Transverse colon (tissue), 4 donors: ENCODE data around the gene ALDOA. TPM values are rescaled to one million over a fixed set of nuclear protein-coding genes. Genes with fewer than 3 reads are reported as not detected.

Experiments used
- DNase-seq: peaks from one replicate; pipeline ENCODE4 v3.0.0-alpha.2; 2019
- H3K27ac ChIP-seq, 4 donors: fragments of 200-600 bp; sonication (generic); 2 replicates each; pipeline ENCODE4 v1.5.1; 2016 to 2018; ENCODE audit warnings: inconsistent platforms in 4 of 4
- H3K27me3 ChIP-seq: fragments of 200-600 bp; sonication (generic); 2 replicates; pipeline ENCODE4 v1.5.1; 2017; ENCODE audit warnings: inconsistent platforms
- H3K36me3 ChIP-seq, 4 donors: fragments of 200-600 bp; sonication (generic); 2 replicates each; pipeline ENCODE4 v1.5.1; 2017 to 2019; ENCODE audit warnings: inconsistent platforms in 4 of 4
- H3K4me1 ChIP-seq, 4 donors: fragments of 200-600 bp; sonication (generic); 2 replicates each; pipeline ENCODE4 v1.5.1; 2017 to 2020; ENCODE audit warnings: inconsistent platforms in 4 of 4
- H3K4me3 ChIP-seq, 4 donors: fragments of 200-600 bp; sonication (generic); 1 replicate in 1 of 4; 2 replicates in 3 of 4; pipeline versions ENCODE4 v1.5.1 to v1.6.1; 2017 to 2019; ENCODE audit warnings: inconsistent platforms in 4 of 4
- H3K9me3 ChIP-seq, 2 donors: fragments of 200-600 bp; sonication (generic); 2 replicates each; pipeline ENCODE4 v1.5.1; 2017 to 2019; ENCODE audit warnings: inconsistent platforms in 2 of 2
- EP300 ChIP-seq: sonication (generic); formaldehyde crosslinking; IDR thresholded peaks from one replicate; pipeline ENCODE4 v1.6.1; 2017; ENCODE audit warnings: antibody characterized with exemption, low read depth
- POLR2A ChIP-seq: fragments of 450-650 bp; IDR thresholded peaks from one replicate; pipeline ENCODE4 v1.6.1; 2016; ENCODE audit warnings: antibody characterized with exemption, mild to moderate bottlenecking, moderate library complexity
- POLR2AphosphoS5 ChIP-seq, 3 donors: sonication (generic); formaldehyde crosslinking; IDR thresholded peaks; one replicate each; pipeline ENCODE4 v1.6.1; 2016; ENCODE audit warnings: antibody characterized with exemption in 3 of 3
- WGBS, 2 donors: methylation state at CpG; one replicate each; pipeline ENCODE4 v1.1.5; 2018; ENCODE audit warnings: low coverage in 1 of 2; 5-methylcytosine and 5-hydroxymethylcytosine counted together
- in situ Hi-C, 4 donors: fragments of 200-750 bp; cut with MboI; loops; one replicate each; pipeline versions ENCODE4 v1.15.0 to v1.15.1; 2017; ENCODE audit warnings: low sequenced_read_pairs in 3 of 4, low pct_ligation_motif_present in 1 of 4, low pct_unique_long_range_greater_than_20kb in 1 of 4
- intact Hi-C: fragments of 100-400 bp; cut with DNase I; formaldehyde crosslinking; loops from one replicate; pipeline ENCODE4 v1.15.1; 2023; ENCODE audit warnings: low total_unique reads
- total RNA-seq, 4 donors: library from RNA; depleted of rRNA; stranded (reverse); fragments of >200 nt; gene quantifications; one replicate each; pipeline ENCODE4 v1.1.0, GENCODE V29; 2016
- TF ChIP-seq, protein P1 (sequence below), 5 experiments: fragments of 200-600 bp in 3 of 5; fragments of 450-650 bp in 2 of 5; sonication (generic) in 3 of 5; IDR thresholded peaks; 1 replicate in 2 of 5; 2 replicates in 3 of 5; pipeline ENCODE4 v1.5.1; 2016 to 2017; ENCODE audit warnings: antibody characterized with exemption in 5 of 5, inconsistent platforms in 3 of 5, mild to moderate bottlenecking in 2 of 5, moderate library complexity in 1 of 5

The ALDOA gene
- total RNA-seq, 4 donors from 2014 or later = 778 to 1,392 (median 1,174) TPM

DNA sequence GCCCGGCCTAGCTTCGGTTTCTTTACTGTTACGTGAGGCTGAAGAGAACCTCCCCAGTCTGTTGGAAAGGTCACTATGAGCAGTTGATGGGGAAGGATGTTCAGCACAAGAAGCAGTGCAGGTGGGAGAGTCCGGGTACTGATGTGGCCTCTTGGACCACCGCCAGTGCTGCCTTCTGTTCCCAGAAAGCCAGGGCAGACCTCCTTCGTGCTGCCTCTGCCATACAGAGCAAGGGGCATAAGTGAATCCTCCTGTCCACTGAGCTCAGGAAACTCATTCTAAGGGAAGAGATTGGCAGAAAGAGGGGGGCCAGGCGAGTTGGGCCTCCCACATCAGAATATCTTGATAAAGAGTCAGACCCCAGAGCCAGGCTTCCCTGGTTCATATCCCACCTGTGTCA is 13.9 kb downstream of the ALDOA start:
- no peak for DNase-seq
- in situ Hi-C loops = loop anchor here in 2 of 4 donors (25.0 kb wide), 2 partner anchors 333 to 558 kb away; partner anchors contain the start of gene ZNF771 (in 2 of the 2)
- WGBS, 2 donors = 92 to 93% methylated on average over 4 to 7 of the region's 7 CpGs
- Histone ChIP-seq H3K27ac (no peak overlapping the region), H3K4me3 (no peak overlapping the region), H3K27me3 (no peaks in the 10 kb centered on the region), H3K36me3 (peaks cover 0 to 32% (median 9%) of the 10 kb centered on the region in 4 donors), H3K9me3 (no peaks in the 10 kb centered on the region), H3K4me1 (peaks cover 15 to 33% (median 24%) of the 10 kb centered on the region in 4 donors)
- intact Hi-C loops = no loop called here
- TF ChIP-seq POLR2AphosphoS5 (IDR thresholded peaks at IDR 0.05) = no peak
- TF ChIP-seq, protein P1, sequence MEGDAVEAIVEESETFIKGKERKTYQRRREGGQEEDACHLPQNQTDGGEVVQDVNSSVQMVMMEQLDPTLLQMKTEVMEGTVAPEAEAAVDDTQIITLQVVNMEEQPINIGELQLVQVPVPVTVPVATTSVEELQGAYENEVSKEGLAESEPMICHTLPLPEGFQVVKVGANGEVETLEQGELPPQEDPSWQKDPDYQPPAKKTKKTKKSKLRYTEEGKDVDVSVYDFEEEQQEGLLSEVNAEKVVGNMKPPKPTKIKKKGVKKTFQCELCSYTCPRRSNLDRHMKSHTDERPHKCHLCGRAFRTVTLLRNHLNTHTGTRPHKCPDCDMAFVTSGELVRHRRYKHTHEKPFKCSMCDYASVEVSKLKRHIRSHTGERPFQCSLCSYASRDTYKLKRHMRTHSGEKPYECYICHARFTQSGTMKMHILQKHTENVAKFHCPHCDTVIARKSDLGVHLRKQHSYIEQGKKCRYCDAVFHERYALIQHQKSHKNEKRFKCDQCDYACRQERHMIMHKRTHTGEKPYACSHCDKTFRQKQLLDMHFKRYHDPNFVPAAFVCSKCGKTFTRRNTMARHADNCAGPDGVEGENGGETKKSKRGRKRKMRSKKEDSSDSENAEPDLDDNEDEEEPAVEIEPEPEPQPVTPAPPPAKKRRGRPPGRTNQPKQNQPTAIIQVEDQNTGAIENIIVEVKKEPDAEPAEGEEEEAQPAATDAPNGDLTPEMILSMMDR (IDR thresholded peaks at IDR 0.05) = no peak
- TF ChIP-seq POLR2A = no peak
- no peak for TF ChIP-seq EP300

DNA sequence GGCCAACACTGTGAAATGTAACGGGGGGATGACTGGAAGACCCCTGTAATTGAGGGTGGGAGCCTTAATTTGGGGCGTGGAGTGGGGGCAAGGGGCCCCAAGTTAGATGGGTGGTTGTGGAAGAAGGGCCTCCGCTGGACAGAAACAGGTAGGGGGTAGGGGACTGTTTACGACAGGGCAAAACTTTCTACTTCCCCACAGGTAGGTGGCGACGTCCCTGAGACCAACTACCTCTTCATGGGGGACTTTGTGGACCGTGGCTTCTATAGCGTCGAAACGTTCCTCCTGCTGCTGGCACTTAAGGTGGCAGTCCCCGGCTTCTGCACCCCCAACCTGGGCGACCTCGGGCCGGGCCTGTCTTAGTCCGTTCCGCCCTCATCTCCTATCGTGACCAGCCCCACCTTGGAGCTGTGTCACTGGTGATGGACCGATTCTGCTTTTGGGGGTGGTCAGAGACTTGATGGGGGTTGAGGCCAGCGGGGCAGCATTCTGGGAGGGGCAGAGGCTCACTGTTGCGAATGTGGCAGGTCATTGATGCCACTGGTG is 17.1 kb downstream of the ALDOA start:
- WGBS, 2 donors = 88 to 89% methylated on average over 5 to 20 of the region's 20 CpGs
- Histone ChIP-seq H3K27me3 (no peaks in the 10 kb centered on the region), H3K27ac (no peak overlapping the region), H3K36me3 (peaks cover 0 to 39% (median 9%) of the 10 kb centered on the region in 4 donors), H3K4me1 (peaks cover 0 to 11% (median 7%) of the 10 kb centered on the region in 4 donors), H3K9me3 (no peaks in the 10 kb centered on the region), H3K4me3 (no peak overlapping the region)
- DNase-seq = no peak
- intact Hi-C loops = no loop called here
- TF ChIP-seq EP300 (no peak), POLR2AphosphoS5 (IDR thresholded peaks at IDR 0.05) (no peak), POLR2A (no peak)
- TF ChIP-seq, protein P1 (IDR thresholded peaks at IDR 0.05) = no peak
- in situ Hi-C loops = loop anchor here in 2 of 4 donors (25.0 kb wide), 2 partner anchors 330 to 555 kb away; partner anchors contain the start of gene ZNF771 (in 2 of the 2)

DNA sequence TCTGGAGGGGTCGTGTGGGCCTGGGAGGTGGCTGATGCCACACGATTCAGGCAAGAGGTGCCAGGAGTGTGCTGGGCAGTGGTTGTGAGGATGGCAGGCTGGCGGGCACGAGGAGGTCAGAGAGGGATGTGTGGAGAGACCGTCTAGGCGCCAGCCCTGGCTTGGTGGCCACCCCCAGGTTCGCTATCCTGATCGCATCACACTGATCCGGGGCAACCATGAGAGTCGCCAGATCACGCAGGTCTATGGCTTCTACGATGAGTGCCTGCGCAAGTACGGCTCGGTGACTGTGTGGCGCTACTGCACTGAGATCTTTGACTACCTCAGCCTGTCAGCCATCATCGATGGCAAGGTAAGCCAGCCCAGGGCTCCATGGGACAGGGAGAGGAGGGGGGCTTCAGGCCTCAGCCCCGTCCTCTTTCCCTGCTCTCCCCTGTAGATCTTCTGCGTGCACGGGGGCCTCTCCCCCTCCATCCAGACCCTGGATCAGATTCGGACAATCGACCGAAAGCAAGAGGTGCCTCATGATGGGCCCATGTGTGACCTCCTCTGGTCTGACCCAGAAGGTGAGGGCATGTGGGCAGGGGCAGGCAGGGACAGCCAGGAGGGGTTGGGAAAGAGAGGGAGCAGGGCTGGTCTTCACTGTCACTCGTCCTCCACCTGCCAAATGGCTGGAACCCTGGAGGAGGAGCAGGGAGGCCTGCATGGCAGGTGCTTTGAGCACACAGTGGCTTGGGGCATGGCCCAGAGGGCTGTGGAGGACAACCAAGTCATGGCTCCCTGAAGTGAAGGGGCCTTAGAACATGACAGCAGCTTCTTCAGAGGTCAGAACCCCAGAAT is 17.9 kb downstream of the ALDOA start:
- H3K4me3 ChIP-seq = no peak overlapping the region
- H3K4me1 ChIP-seq = peaks cover 0 to 4% (median under 1%) of the 10 kb centered on the region in 4 donors
- in situ Hi-C loops (loop anchor here in 2 of 4 donors (25.0 kb wide), 2 partner anchors 329 to 554 kb away; partner anchors contain the start of gene ZNF771 (in 2 of the 2)), intact Hi-C loops (no loop called here)
- no peak for TF ChIP-seq POLR2A
- TF ChIP-seq EP300 = no peak
- TF ChIP-seq, protein P1 (IDR thresholded peaks at IDR 0.05) = no peak
- TF ChIP-seq POLR2AphosphoS5 (IDR thresholded peaks at IDR 0.05) = no peak
- WGBS, 2 donors = 90% methylated on average over 23 of the region's 24 CpGs; no CpG with 5 or more reads in 1 of the 2 donors
- no peak overlapping the region for H3K27ac ChIP-seq
- H3K27me3 ChIP-seq = no peaks in the 10 kb centered on the region
- peaks cover 0 to 39% (median 9%) of the 10 kb centered on the region in 4 donors for H3K36me3 ChIP-seq
- no peak for DNase-seq
- H3K9me3 ChIP-seq = no peaks in the 10 kb centered on the region
